HEK293T (cell line): ENCODE measurements around the gene LY6G5B.

Source experiments
- BHLHE40 ChIP-seq: fragments of 450-650 bp; IDR thresholded peaks from 2 replicates; pipeline ENCODE4 v1.6.1; 2016; ENCODE audit warnings: mild to moderate bottlenecking, moderate library complexity, borderline replicate concordance
- SUZ12 ChIP-seq: fragments of 450-650 bp; IDR thresholded peaks from 2 replicates; pipeline ENCODE4 v1.6.1; 2016; ENCODE audit warnings: mild to moderate bottlenecking

DNA sequence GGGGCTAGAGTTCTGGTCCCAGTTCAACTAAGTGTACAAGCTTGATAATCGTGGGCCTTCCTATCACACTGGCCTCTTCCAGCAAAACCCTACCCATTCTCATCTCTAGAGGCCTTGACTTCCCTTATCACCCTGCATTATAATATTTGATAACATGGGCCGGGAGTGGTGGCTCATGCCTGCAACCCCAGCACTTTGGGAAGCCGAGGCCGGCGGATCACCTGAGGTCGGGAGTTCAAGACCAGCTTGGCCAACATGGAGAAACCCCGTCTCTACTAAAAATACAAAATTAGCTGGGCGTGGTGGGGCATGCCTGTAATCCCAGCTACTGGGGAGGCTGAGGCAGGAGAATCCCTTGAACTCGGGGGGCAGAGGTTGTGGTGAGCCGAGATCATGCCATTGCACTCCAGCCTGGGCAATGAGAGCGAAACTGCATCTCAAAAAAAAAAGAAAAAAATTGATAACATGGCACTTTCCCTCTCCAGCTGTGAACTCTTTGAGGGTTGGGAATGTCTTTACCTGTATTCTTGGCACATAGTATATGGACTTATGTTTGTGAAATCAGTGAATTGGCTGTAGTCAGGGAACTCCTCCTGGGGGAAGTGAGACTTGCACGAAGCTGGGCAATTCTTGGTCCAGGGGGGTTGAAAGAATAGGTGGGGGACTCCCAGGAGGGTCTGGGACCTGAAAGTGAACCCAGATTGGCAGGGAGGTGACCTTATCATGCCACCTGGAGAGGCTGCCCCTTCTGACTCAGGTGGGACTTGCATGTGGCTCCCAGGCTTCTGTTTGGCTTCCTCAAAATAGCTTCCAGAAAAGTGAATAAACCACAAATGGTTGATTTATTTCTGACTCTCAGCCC is 8.3 kb upstream of the LY6G5B start:
- TF ChIP-seq BHLHE40 = no peak
- TF ChIP-seq SUZ12 = no peak
